Osteocyte (in vitro differentiated cells): ENCODE measurements around the gene CASP1. TPM values are rescaled to one million over a fixed set of nuclear protein-coding genes. Genes with fewer than 3 reads are reported as not detected.

Experiments used
- DNase-seq: peaks from one replicate; pipeline ENCODE4 v3.0.0; 2021; ENCODE audit warnings: mixed read lengths; ENCODE audit not compliant: unreplicated experiment; ENCODE audit errors: extremely low spot score
- H3K27ac Mint-ChIP-seq: one replicate; pipeline ENCODE4 v1.8.0; 2021; ENCODE audit warnings: mild to moderate bottlenecking, mixed read lengths; ENCODE audit not compliant: unreplicated experiment
- H3K27me3 Mint-ChIP-seq: one replicate; pipeline ENCODE4 v1.8.0; 2021; ENCODE audit warnings: mixed read lengths; ENCODE audit not compliant: unreplicated experiment
- H3K36me3 Mint-ChIP-seq: one replicate; pipeline ENCODE4 v1.8.0; 2021; ENCODE audit warnings: mixed read lengths; ENCODE audit not compliant: unreplicated experiment
- H3K4me1 Mint-ChIP-seq: one replicate; pipeline ENCODE4 v1.8.0; 2021; ENCODE audit warnings: mixed read lengths; ENCODE audit not compliant: unreplicated experiment
- H3K4me3 Mint-ChIP-seq: one replicate; pipeline ENCODE4 v1.8.0; 2021; ENCODE audit warnings: mild to moderate bottlenecking, moderate library complexity, mixed read lengths; ENCODE audit not compliant: unreplicated experiment
- H3K9me3 Mint-ChIP-seq: one replicate; pipeline ENCODE4 v1.8.0; 2021; ENCODE audit warnings: mixed read lengths; ENCODE audit not compliant: unreplicated experiment
- CTCF ChIP-seq: fragments of 200-600 bp; sonication (generic); IDR thresholded peaks from 2 replicates; pipeline ENCODE4 v1.5.0; 2021; ENCODE audit warnings: antibody characterized with exemption, mild to moderate bottlenecking, moderate library complexity
- total RNA-seq: library from RNA; stranded (reverse); gene quantifications from 2 replicates; pipeline ENCODE4 v1.2.1, GENCODE V29; 2021

The CASP1 gene
- total RNA-seq, 1 donor from 2014 or later, result 1.1 TPM

GRCh38 chr11:105024394-105024793, 10.6 kb downstream of the CASP1 start:
- DNase-seq, result no peak
- no peak overlapping the region for H3K4me3 Mint-ChIP-seq
- no peak overlapping the region for H3K27ac Mint-ChIP-seq

GRCh38 chr11:105023003-105023402, 11.9 kb downstream of the CASP1 start, which contains the start of gene CASP5:
Gene CASP5 (minus strand): TSS chr11:105023168. CDS start chr11:105023136, 32 bp downstream.
- no peak for DNase-seq
- no peaks in the 10 kb centered on the region for H3K27me3 Mint-ChIP-seq

More at GRCh38 chr11:105024394-105024793, 10.6 kb downstream of the CASP1 start:
- H3K9me3 Mint-ChIP-seq, result no peaks in the 10 kb centered on the region
- H3K27me3 Mint-ChIP-seq, result no peaks in the 10 kb centered on the region
- H3K4me1 Mint-ChIP-seq, result no peaks in the 10 kb centered on the region
- TF ChIP-seq CTCF, result no peak
- no peaks in the 10 kb centered on the region for H3K36me3 Mint-ChIP-seq

GRCh38 chr11:105022527-105022926, 12.4 kb downstream of the CASP1 start:
- no peaks in the 10 kb centered on the region for H3K4me1 Mint-ChIP-seq
- H3K27me3 Mint-ChIP-seq, result no peaks in the 10 kb centered on the region
- H3K9me3 Mint-ChIP-seq, result no peaks in the 10 kb centered on the region
- no peaks in the 10 kb centered on the region for H3K36me3 Mint-ChIP-seq
- no peak for DNase-seq
- TF ChIP-seq CTCF, result no peak
- H3K27ac Mint-ChIP-seq, result no peak overlapping the region
- no peak overlapping the region for H3K4me3 Mint-ChIP-seq

More at GRCh38 chr11:105023003-105023402, 11.9 kb downstream of the CASP1 start, which contains the start of gene CASP5:
- H3K9me3 Mint-ChIP-seq, result no peaks in the 10 kb centered on the region
- no peak within 1 kb of the TSS for H3K27ac Mint-ChIP-seq
- TF ChIP-seq CTCF, result no peak
- no peak within 1 kb of the TSS for H3K4me3 Mint-ChIP-seq
- H3K4me1 Mint-ChIP-seq, result no peaks in the 10 kb centered on the region
- H3K36me3 Mint-ChIP-seq, result no peaks in the 10 kb centered on the region

- no peaks in the 10 kb centered on the region for H3K4me1 Mint-ChIP-seq
- DNase-seq, result no peak
- no peak overlapping the region for H3K4me3 Mint-ChIP-seq
- H3K27ac Mint-ChIP-seq, result no peak overlapping the region
- no peak for TF ChIP-seq CTCF
- H3K9me3 Mint-ChIP-seq, result no peaks in the 10 kb centered on the region
- H3K27me3 Mint-ChIP-seq, result no peaks in the 10 kb centered on the region
- no peaks in the 10 kb centered on the region for H3K36me3 Mint-ChIP-seq
Measured at GRCh38 chr11:105007463-105007862, 27.5 kb downstream of the CASP1 start.

GRCh38 chr11:105005451-105005845, 29.5 kb downstream of the CASP1 start:
- Mint-ChIP-seq H3K9me3 (no peaks in the 10 kb centered on the region), H3K27ac (no peak overlapping the region), H3K4me3 (no peak overlapping the region), H3K4me1 (no peaks in the 10 kb centered on the region), H3K36me3 (no peaks in the 10 kb centered on the region), H3K27me3 (no peaks in the 10 kb centered on the region)
- no peak for DNase-seq
- TF ChIP-seq CTCF, result no peak
